Measurements from ENCODE around the gene ITGA4. TPM values are rescaled to one million over a fixed set of nuclear protein-coding genes. Genes with fewer than 3 reads are reported as not detected.

Gene ITGA4
- total and polyA plus RNA-seq, 12 donors = 0.37 to 14.5 (median 3.6) TPM

- H3K27me3 ChIP-seq = no peaks in the 10 kb centered on the region
- no peak overlapping the region for H3K4me3 ChIP-seq
- 57 to 68% (median 63%) methylated on average over 3 of the region's 3 CpGs for WGBS, 4 donors
- H3K4me1 ChIP-seq (replicated peaks in 1 of 2) = no peaks in the 10 kb centered on the region
- H3K27ac ChIP-seq = no peak overlapping the region
- intact Hi-C loops (cut with DNase I) = no loop called here
- DNase-seq = no peak
- no peaks in the 10 kb centered on the region for H3K36me3 ChIP-seq (replicated peaks in 1 of 2)
- H3K9me3 ChIP-seq (replicated peaks in 1 of 3) = no peaks in the 10 kb centered on the region
- TF ChIP-seq CTCF (IDR thresholded peaks at IDR 0.05) = no peak
- no peak for TF ChIP-seq POLR2A (IDR thresholded peaks at IDR 0.05)
Observed at GRCh38 chr2:181546086-181546485, 88.9 kb downstream of the ITGA4 start.

- intact Hi-C loops (cut with DNase I) = no loop called here
- no peak for DNase-seq
- Histone ChIP-seq H3K4me3 (no peak overlapping the region), H3K27me3 (no peaks in the 10 kb centered on the region), H3K9me3 (replicated peaks in 1 of 3) (no peaks in the 10 kb centered on the region), H3K4me1 (replicated peaks in 1 of 2) (no peaks in the 10 kb centered on the region), H3K36me3 (replicated peaks in 1 of 2) (no peaks in the 10 kb centered on the region), H3K27ac (no peak overlapping the region)
- WGBS, 4 donors = 28 to 50% (median 38%) methylated on average over 1 of the region's 1 CpG
- TF ChIP-seq POLR2A (IDR thresholded peaks at IDR 0.05) (no peak), CTCF (IDR thresholded peaks at IDR 0.05) (no peak)
Observed at GRCh38 chr2:181552808-181553207, 95.6 kb downstream of the ITGA4 start.

- H3K4me3 ChIP-seq = no peak overlapping the region
- H3K9me3 ChIP-seq (replicated peaks in 1 of 3) = no peaks in the 10 kb centered on the region
- 70 to 83% (median 78%) methylated on average over 2 of the region's 2 CpGs for WGBS, 4 donors
- TF ChIP-seq POLR2A (IDR thresholded peaks at IDR 0.05) = no peak
- no peak for TF ChIP-seq CTCF (IDR thresholded peaks at IDR 0.05)
- H3K27me3 ChIP-seq = no peaks in the 10 kb centered on the region
- no peaks in the 10 kb centered on the region for H3K36me3 ChIP-seq (replicated peaks in 1 of 2)
- H3K27ac ChIP-seq = no peak overlapping the region
- intact Hi-C loops (cut with DNase I) = no loop called here
- H3K4me1 ChIP-seq (replicated peaks in 1 of 2) = no peaks in the 10 kb centered on the region
- no peak for DNase-seq
Observed at GRCh38 chr2:181553244-181553643, 96.1 kb downstream of the ITGA4 start.

- WGBS, 4 donors = 65 to 76% (median 70%) methylated on average over 2 of the region's 2 CpGs
- no peaks in the 10 kb centered on the region for H3K9me3 ChIP-seq (replicated peaks in 1 of 3)
- no peak for DNase-seq
- H3K4me3 ChIP-seq = no peak overlapping the region
- no peaks in the 10 kb centered on the region for H3K36me3 ChIP-seq (replicated peaks in 1 of 2)
- TF ChIP-seq CTCF (IDR thresholded peaks at IDR 0.05) (no peak), POLR2A (IDR thresholded peaks at IDR 0.05) (no peak)
- H3K27me3 ChIP-seq = no peaks in the 10 kb centered on the region
- no peaks in the 10 kb centered on the region for H3K4me1 ChIP-seq (replicated peaks in 1 of 2)
- intact Hi-C loops (cut with DNase I) = no loop called here
- H3K27ac ChIP-seq = no peak overlapping the region
Observed at GRCh38 chr2:181554061-181554830, 97.1 kb downstream of the ITGA4 start.
